Airway epithelial cell (primary cell): Measurements from ENCODE around the gene MIB2. TPM values are rescaled to one million over a fixed set of nuclear protein-coding genes. Genes with fewer than 3 reads are reported as not detected.

Source experiments
- total RNA-seq: library from RNA; depleted of rRNA; stranded (reverse); fragments of >200 nt; gene quantifications from 2 replicates; pipeline ENCODE4 v1.2.3, GENCODE V29; 2015

MIB2 gene
- 39.2 and 41.9 TPM in 2 replicates for total RNA-seq

DNA sequence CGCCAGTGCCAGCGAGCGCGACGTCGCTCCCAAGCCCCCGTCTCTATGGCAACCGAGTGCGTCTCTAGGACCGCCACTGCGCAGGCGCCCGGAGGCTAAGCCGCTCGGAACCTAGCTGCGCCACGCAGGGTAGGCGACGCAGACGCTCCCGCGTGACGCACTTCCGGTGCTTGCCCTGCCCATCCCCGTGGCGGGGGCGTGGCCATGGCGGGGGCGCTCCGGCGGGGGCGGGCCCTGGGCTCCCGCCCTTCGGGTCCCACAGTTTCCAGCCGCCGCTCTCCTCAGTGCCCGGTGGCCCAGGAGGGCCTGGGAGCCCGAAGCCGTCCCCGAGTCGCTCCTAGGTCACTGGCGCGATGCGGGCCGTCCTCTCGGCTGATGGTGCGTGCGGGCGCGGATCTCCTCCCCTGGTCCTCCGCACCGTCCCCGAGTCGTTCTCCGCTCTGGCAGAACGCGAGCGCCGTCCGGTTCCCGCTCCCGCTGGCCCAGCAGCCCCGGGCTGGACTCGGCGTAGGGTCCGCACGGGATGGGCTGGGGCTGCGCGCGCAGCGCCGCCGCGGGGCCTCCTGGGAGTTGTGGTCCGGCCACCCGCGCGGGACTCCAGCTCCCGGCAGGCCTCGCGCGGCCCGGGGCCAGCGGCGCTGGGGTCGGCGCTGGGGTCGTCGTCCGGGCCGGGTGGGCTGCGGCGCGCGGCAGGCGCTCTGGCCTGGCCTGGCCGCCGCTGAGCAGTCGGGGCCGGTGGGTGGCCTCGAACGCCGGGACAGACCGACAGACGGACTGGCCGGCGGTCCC, at the start of gene MIB2:
MIB2 (plus strand) TSS at position 245 of the 789 bp plus-strand sequence. CDS start 7,953 bp downstream, outside the sequence.

GRCh38 chr1:1574721-1575537, 40.4 kb upstream of the MIB2 start, which contains the start of gene SSU72:
TSS of gene SSU72 (minus strand) at chr1:1574863. CDS start at chr1:1574557, 306 bp downstream.

DNA sequence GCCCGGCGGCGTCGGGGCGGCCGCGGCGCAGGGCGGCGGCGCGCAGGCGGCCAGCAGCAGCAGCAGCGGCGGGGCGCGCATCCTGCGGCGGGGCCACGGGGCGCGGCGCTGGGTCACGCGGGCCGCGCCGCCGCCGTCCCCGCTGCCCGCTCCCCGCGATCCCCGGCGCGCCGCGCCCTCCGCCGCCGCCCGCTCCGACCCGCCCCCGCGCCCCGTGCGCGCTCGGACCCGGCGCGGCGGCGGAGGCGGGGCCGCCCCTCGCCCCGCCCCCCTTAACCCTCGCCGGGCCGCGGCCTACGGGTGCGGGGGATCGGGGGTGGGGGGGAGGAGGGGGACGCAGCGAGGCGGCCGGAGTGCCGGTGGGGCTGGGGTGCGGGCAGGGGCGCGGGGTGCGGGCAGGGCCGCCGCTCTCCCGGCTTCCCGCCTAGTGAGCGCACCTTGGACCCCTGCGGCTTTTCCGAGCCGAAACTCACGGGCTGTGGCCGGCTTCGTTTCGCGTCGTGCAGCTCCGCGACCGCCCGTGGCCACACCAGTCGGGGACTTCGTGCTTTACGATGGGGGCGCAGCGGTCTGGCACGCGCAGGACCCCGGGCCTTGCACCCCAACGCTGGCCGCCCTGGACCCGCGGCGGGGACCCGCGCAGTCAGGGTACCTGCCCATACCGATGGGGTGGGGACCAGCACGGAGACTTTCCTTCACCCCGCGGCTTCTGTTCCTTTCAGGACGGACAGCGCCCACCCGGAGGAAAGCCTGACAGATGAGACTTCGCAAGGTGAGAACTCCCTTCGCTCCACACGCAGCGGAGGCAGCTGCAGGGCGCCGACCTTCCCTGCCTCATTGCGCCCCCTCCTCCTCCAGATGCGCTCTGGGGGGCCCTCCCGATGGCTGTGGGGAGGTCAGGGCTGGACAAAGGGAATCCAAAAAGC, 15.1 kb upstream of the MIB2 start, which contains the start of gene FNDC10:
FNDC10 (minus strand) TSS at position 201 of the 926 bp plus-strand sequence; CDS start at position 81, 120 bp downstream.

DNA sequence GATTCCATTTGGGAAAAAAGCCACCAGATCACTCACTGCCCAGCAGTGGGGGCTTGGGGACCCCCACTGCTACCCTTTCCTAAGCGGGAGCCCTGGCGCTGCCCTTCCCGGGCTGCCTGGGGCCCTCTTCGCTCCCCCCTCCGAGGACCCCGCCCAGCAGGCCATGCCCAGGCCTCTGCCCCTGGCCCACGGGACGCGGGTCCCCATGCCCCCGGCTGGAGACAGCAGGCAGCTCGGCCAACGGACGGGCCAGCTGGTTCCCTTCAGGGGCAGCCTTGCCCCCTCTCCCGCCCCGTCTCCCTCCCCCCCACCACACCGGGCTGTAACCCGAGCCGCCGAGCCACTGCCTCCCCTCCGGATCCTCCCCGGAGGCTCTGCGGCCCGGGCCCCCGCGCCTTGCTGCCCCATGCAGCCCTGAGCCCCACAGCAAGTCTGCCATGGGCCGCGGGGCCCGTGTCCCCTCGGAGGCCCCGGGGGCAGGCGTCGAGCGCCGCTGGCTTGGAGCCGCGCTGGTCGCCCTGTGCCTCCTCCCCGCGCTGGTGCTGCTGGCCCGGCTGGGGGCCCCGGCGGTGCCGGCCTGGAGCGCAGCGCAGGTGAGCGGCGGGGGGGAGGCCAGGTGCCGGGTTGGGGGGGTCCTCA, 16.6 kb downstream of the MIB2 start, which contains the start of gene MMP23B:
MMP23B (plus strand) TSS at position 392 of the 639 bp plus-strand sequence; CDS start at position 438, 46 bp downstream.

GRCh38 chr1:1658583-1659549, 43.6 kb downstream of the MIB2 start, which contains the start of gene CDK11B:
TSS of gene CDK11B (minus strand) at chr1:1659004. CDS start at chr1:1657485, 1,519 bp downstream.

Other genes with a start within 250 kb of the MIB2 start
- gene AURKAIP1, start 240.3 kb upstream of the MIB2 start, total RNA-seq, result 213 and 230 TPM in 2 replicates
- 48.4 and 60.6 TPM in 2 replicates for gene CCNL2, start 216.2 kb upstream of the MIB2 start, total RNA-seq
- 173 and 184 TPM in 2 replicates for gene MRPL20, start 208.2 kb upstream of the MIB2 start, total RNA-seq
- 21.4 and 24.3 TPM in 2 replicates for gene ANKRD65, start 194.2 kb upstream of the MIB2 start, total RNA-seq
- 91.6 and 96.3 TPM in 2 replicates for gene VWA1, start 179.8 kb upstream of the MIB2 start, total RNA-seq
- gene ATAD3C, start 165.8 kb upstream of the MIB2 start, total RNA-seq, result 0.14 TPM in 1 of 2 replicates, not detected in the other
- gene ATAD3B, start 143.7 kb upstream of the MIB2 start, total RNA-seq, result 30.3 and 34.1 TPM in 2 replicates
- gene ATAD3A, start 103.3 kb upstream of the MIB2 start, total RNA-seq, result 56.8 and 65.5 TPM in 2 replicates
- gene TMEM240, start 74.9 kb upstream of the MIB2 start, total RNA-seq, result 0.23 and 0.35 TPM in 2 replicates
- gene SSU72, start 40.6 kb upstream of the MIB2 start, total RNA-seq, result 103 and 113 TPM in 2 replicates
- gene FNDC10, start 15.4 kb upstream of the MIB2 start, total RNA-seq, result 5.6 and 7.5 TPM in 2 replicates
- 0.79 and 1.5 TPM in 2 replicates for gene MMP23B, start 16.7 kb downstream of the MIB2 start, total RNA-seq
- 7.3 and 13.4 TPM in 2 replicates for gene CDK11B, start 43.5 kb downstream of the MIB2 start, total RNA-seq
- 8.0 and 14.0 TPM in 2 replicates for gene SLC35E2B, start 77.3 kb downstream of the MIB2 start, total RNA-seq
- gene CDK11A, start 108.9 kb downstream of the MIB2 start, total RNA-seq, result 8.5 and 10.9 TPM in 2 replicates
- gene NADK, start 163.0 kb downstream of the MIB2 start, total RNA-seq, result 56.7 and 58.0 TPM in 2 replicates